Head of caudate nucleus (tissue), 42 donors: ENCODE results near the gene TBC1D21.

ENCODE experiments used
- DNase-seq, 42 donors: peaks; one replicate each; pipeline versions ENCODE4 v3.0.0 to v3.0.0-alpha.2; 2020 to 2021; ENCODE audit warnings: mixed read lengths in 7 of 42
- intact Hi-C: fragments of 100-400 bp; cut with DNase I; formaldehyde crosslinking; loops from one replicate; pipeline ENCODE4 v1.15.0; 2022

TBC1D21 gene

GRCh38 chr15:73857193-73857920 is 16.0 kb upstream of the TBC1D21 start:
- peak in 1 of 42 donors; percentile 10 for DNase-seq
- intact Hi-C loops, result no loop called here

DNA sequence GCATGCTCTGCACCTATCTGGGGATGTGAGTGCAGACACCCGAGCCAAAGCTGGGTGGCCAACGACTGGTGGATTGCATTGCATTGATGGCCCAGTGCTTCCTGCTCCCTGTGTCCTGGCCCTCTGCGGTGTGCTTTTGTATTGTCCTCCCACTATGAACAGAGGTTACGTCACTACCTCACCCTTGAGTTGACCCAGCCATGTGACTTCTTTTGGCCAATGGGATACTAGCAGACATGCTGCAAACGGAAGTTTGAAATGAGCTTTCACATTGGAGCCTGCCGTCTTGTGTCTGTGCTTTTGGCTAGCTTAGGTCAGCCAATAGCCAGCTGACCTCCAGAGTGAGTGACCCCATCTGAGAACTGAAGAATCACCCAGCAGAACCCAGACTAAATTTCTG is 15.3 kb upstream of the TBC1D21 start:
- DNase-seq, result no peak
- intact Hi-C loops, result no loop called here

DNA sequence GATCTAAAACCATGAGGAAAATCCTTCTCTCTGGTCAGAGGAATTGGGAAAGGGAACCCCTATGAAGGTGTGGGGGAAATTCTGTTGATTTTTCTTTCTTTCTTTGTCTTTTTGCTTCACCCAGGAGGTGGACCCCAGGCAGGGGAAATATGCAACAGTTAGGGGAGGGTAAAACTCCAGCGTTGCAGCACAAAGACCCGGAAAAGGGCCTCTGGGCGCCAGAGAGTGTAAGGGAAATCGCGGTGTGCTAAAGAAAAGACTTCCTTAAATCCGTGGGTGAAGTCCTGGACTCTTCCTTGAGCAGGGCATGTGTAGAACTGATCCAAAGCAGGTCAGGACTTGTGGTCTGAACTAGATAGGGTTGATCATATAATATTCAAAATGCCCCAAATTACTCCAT is 11.1 kb upstream of the TBC1D21 start:
- no peak for DNase-seq
- intact Hi-C loops, result no loop called here

DNA sequence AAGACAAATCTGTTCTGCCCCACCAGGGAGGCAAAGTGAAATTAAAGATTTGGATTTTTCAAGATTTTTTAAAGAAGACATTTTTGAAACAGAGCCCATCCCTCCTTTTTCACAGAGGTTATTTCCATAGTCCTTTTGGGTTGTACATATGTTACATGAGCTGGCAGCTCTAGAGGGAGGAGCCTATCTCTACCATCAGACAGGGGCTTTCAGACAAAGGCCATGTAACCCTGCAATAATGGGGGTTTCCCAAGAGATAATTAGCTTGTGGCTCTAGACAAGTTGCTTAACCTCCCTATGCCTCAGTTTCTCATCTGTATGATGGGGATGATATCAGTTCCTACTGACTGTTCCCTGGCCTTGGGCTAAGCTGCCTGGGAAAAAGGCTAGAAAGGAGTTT is 8.0 kb upstream of the TBC1D21 start:
- intact Hi-C loops, result no loop called here
- no peak for DNase-seq

DNA sequence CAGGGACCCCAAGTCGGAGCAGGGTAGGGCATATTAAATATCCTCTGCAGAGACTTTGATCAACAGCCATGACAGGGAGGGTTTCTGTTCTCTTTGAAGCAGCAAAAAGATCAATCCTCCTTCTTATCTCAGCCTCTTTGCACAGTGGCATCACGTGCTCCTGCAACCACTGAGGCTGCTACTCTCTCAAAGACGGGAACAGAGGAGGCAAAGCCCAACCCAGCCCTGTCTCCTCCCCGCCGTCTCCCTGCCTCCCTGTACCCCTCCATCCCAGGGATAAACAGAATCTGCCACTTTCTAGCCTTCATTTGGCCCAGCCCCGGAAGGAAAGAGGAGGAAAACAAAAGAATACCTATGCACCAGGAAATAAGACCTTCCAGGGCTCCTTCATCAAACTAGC is 7.5 kb upstream of the TBC1D21 start:
- intact Hi-C loops, result no loop called here
- no peak for DNase-seq

- intact Hi-C loops, result no loop called here
Measured at GRCh38 chr15:73866481-73866880, 6.9 kb upstream of the TBC1D21 start.

DNA sequence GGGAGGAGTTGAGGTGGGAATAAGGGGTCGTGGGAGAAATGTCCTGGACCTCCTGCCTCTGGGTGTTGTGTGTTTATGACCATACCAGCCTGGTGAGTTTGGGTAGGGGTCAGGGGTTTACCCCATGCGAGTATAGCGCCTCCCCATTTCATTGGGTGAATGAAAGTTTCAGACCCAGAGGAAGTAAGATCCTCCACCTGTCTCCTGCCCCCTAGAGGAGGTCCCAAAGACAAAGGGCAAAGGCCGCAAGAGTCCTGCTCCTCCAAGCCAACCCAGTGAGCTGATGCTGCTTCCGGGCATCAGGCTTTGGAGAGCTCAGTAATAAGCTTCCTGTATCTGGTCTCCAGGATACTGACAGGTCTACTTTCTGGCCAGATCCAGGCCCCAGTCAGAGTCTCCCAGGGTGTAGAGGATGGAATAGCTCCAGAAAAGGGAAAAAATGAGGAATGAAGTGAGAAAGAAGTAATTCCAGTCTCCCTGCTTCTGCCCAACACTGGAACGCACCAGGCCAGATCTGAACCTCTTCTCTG is 6.4 kb upstream of the TBC1D21 start:
- intact Hi-C loops, result no loop called here
- no peak for DNase-seq

More at GRCh38 chr15:73866481-73866880, 6.9 kb upstream of the TBC1D21 start:
- no peak for DNase-seq

DNA sequence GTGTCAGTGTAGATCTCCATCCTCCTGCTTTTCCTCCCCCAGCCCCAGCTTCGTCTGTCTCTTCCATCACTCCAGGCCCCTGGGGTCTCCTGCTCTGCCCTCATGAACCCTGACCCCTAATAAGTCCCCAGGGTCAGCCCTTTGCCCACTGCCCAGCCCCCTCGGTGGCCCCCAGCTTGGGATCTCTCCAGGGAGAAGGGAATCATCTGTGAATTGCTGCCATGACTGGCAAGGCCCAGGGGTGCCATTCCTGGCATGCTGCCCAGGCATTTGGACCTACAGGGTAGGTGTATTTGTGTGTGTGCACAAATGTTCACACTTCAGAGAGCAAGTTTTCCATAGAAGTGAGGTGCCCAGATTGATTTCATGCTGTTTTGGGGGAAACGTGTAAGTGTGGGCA is 5.9 kb upstream of the TBC1D21 start:
- no peak for DNase-seq
- intact Hi-C loops, result no loop called here

DNA sequence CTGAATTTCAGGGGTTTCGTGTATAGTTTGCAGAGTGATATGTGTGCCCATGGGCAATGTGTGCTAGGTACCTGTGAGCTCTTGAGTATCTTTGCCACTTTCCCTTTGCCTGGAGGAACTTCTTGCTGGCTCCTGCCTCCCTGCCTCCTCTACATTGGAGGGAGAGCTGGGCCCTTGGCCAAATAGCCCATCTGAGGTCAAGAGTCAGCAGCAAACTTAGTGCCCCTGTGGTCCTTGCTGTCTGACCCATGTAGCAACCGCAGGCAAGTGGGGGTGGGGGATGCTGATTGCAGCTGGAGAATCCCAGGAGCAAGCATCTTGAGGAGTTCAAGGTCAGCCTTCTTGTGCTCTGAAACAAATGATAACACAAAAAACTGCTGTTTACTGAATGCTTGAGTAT is 5.4 kb upstream of the TBC1D21 start:
- intact Hi-C loops, result no loop called here
- DNase-seq, result no peak

DNA sequence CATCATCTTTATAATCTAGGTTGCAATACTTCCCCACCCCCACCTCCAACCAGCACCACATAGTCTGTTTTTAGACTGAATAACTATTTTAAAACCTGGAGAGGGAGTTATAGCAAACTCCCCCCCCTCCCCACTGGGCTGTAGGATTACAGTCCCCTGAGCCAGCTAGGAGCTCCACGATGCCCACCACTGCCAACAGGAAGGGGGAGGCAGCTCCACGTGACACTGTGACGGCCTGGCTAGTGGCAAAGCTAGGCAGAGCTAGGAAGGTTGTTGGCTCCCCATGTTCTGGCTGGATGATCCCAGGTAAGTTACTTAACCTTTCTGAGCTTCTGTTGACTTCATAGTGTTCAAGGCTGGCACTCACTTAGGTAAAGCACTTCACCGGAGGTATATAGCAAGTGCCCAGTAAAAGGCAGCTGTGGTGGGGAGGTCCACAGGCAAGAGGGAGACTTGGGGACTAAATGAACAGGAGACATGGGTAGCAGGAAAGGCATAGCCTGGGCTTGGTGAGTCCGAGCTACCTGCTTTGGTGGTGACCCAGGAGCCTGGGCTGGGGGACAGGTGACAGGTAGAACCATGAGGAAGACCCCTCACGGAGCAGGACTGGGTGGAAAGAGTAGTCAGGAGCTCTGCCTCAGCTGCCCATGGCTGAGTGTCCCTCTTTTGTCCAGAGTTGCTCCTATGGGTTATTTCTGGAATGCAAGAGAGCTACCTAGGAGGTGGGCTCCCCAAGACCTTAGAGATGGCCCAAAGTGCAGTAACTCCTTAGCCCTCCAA is 4.0 kb upstream of the TBC1D21 start:
- intact Hi-C loops, result no loop called here
- DNase-seq, result no peak

- no peak for DNase-seq
- intact Hi-C loops, result no loop called here
Measured at GRCh38 chr15:73870700-73871408, 2.5 kb upstream of the TBC1D21 start.

DNA sequence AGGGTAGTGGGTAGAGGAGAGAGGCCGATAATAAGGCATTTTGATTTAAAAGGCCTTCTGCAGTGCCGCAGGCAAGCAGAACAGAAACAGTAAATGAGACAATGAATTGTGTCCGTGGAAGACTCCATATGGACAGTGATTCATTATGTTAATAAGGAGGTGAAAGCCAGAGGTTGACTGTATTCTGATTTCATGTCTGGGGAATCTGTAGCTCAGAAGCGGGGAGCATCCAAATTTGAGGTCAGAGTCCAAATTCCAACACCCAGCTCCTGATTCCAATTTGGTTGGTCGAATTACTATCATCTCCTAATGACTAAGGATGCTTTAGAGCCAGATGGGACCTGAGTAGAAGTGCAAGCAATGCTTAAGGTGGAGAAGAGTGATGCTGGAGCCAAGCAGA is 1.0 kb upstream of the TBC1D21 start:
- no peak for DNase-seq
- intact Hi-C loops, result no loop called here

- intact Hi-C loops, result no loop called here
- DNase-seq, result peak in 1 of 42 donors; percentile 3
Measured at GRCh38 chr15:73873889-73874511, 636 bp downstream of the TBC1D21 start.

GRCh38 chr15:73879426-73879825 is 6.1 kb downstream of the TBC1D21 start:
- DNase-seq, result no peak
- intact Hi-C loops, result no loop called here

DNA sequence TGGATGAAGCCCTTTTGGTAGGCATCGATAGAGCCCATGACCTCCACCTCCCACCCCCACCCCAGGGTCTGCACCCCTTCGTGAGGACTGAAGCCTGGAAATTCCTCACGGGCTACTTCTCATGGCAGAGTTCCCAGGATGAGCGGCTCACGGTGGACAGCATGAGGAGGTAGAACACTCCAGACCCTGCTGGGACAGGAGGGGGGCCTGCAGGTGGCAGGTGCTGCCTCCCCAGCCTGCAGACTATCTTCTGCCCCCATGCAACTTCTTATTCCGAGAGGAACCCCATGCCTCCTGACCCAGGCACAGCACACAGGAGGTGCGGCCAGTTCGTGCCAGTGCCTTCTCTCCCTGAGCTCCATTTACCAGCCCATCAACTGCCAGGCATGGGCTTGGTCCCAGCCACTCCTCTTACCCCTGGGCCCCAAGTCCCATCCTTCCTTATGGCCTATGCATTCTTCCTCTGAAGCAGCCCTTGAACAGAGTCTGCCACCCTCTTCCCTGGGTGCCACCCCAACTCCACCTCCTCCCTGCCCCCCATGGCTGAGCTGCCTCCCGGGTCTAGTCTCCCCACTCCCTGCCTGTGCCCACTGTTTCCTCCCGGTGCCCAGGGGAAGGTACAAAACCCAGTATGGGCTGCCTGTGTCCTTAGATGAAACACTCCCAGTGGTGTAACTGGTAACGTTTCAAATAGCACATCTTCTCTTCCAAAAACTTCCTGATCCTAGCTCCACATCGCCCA is 8.4 kb downstream of the TBC1D21 start:
- DNase-seq, result peak in 1 of 42 donors; percentile 14

DNA sequence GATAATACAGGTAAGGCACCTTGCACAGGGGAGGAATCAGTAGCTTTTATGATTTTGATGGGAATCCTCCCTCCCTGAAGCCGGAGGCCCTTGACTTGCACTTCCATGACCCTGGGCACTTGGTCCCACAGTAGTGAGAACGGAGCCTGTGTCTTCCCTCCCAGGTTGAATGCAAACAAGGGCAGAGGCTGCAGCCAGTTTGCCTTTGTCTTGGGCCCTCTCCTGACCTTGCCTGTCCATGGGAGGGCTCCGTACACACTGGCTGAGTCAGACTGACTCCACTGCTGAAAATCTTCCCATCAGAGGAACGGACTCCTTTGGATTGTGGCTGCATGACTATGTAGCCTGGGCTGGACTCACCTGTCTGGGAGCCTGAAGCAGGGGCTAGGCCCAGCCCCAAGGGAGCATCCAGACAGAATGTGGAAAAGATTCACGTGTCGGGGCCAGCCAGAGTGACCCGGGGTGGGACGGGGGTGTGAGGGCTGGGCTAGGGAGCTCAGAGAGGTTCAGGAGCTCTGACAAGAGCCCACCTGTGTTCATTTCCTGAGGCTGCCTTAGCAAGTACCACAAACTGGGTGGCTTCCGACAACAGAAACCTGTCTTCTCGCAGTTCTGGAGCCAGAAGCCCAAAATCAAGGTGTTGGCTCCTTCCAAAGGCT is 9.5 kb downstream of the TBC1D21 start:
- DNase-seq, result no peak
- intact Hi-C loops, result no loop called here

More for the DNA sequence above, 8.4 kb downstream of the TBC1D21 start:
- intact Hi-C loops, result no loop called here

GRCh38 chr15:73884159-73884558 is 10.8 kb downstream of the TBC1D21 start:
- DNase-seq, result no peak
- intact Hi-C loops, result no loop called here
